Immature natural killer cell (primary cell): Measurements from ENCODE around the gene GJA1. TPM values are rescaled to one million over a fixed set of nuclear protein-coding genes. Genes with fewer than 3 reads are reported as not detected.
"Not testable (repeated sequence)": the region's sequence is repeated elsewhere in the genome, so short reads cannot be mapped to it uniquely, and the experiment has no call there.

Experiments used
- DNase-seq, 3 donors: peaks; one replicate each; pipeline ENCODE4 v3.0.0; 2022; ENCODE audit warnings: mixed read lengths in 1 of 3
- H3K27ac Mint-ChIP-seq, 6 donors: one replicate each; pipeline ENCODE4 v1.8.0; 2020; ENCODE audit warnings: mixed read lengths in 6 of 6, mild to moderate bottlenecking in 5 of 6, inconsistent platforms in 4 of 6, moderate library complexity in 3 of 6
- H3K27me3 Mint-ChIP-seq, 3 donors: one replicate each; pipeline ENCODE4 v1.8.0; 2020 to 2021; ENCODE audit warnings: low read depth in 3 of 3, mild to moderate bottlenecking in 3 of 3, mixed read lengths in 3 of 3, moderate library complexity in 3 of 3, inconsistent platforms in 1 of 3
- H3K36me3 Mint-ChIP-seq, 3 donors: one replicate each; pipeline ENCODE4 v1.8.0; 2020; ENCODE audit warnings: mixed read lengths in 3 of 3, inconsistent platforms in 2 of 3, mild to moderate bottlenecking in 2 of 3
- H3K4me1 Mint-ChIP-seq, 2 donors: one replicate each; pipeline ENCODE4 v1.8.0; 2020; ENCODE audit warnings: inconsistent platforms in 2 of 2, mild to moderate bottlenecking in 2 of 2, mixed read lengths in 2 of 2, moderate library complexity in 1 of 2
- H3K4me3 Mint-ChIP-seq, 5 donors: one replicate each; pipeline ENCODE4 v1.8.0; 2020; ENCODE audit warnings: mild to moderate bottlenecking in 5 of 5, mixed read lengths in 5 of 5, inconsistent platforms in 3 of 5, moderate library complexity in 3 of 5
- H3K9me3 Mint-ChIP-seq, 6 donors: one replicate each; pipeline ENCODE4 v1.8.0; 2020; ENCODE audit warnings: mild to moderate bottlenecking in 6 of 6, mixed read lengths in 6 of 6, inconsistent platforms in 4 of 6, moderate library complexity in 3 of 6
- polyA plus RNA-seq, 3 donors: library from polyadenylated mRNA; unstranded; fragments of 300-500 nt; fragmentation: Illumina TruSeq; gene quantifications; one replicate each; pipeline ENCODE4 v1.2.3, GENCODE V29; 2021

Gene GJA1
- polyA plus RNA-seq, 3 donors from 2014 or later: not detected

GRCh38 chr6:121428872-121429756, 6.3 kb upstream of the GJA1 start:
- DNase-seq: no peak
- no peak overlapping the region for H3K4me3 Mint-ChIP-seq
- no peaks in the 10 kb centered on the region for H3K9me3 Mint-ChIP-seq

GRCh38 chr6:121430514-121431460, 4.7 kb upstream of the GJA1 start:
- Mint-ChIP-seq H3K36me3 (no peaks in the 10 kb centered on the region), H3K4me3 (no peak overlapping the region), H3K27me3 (peaks cover 3 to 4% (median 3%) of the 10 kb centered on the region in 3 donors), H3K4me1 (no peaks in the 10 kb centered on the region), H3K27ac (no peak overlapping the region), H3K9me3 (peaks cover 0 to 5% (median 0%) of the 10 kb centered on the region in 6 donors)
- no peak for DNase-seq

More at GRCh38 chr6:121428872-121429756, 6.3 kb upstream of the GJA1 start:
- H3K27ac Mint-ChIP-seq: no peak overlapping the region
- no peaks in the 10 kb centered on the region for H3K4me1 Mint-ChIP-seq
- H3K36me3 Mint-ChIP-seq: no peaks in the 10 kb centered on the region
- peaks cover 0 to 3% (median 1%) of the 10 kb centered on the region in 3 donors for H3K27me3 Mint-ChIP-seq

- H3K36me3 Mint-ChIP-seq: not testable (repeated sequence)
Measured at GRCh38 chr6:121431776-121432175, 3.7 kb upstream of the GJA1 start.

GRCh38 chr6:121434037-121434770, 1.2 kb upstream of the GJA1 start:
- H3K9me3 Mint-ChIP-seq: peaks cover 0 to 5% (median under 1%) of the 10 kb centered on the region in 6 donors
- peaks cover 14 to 23% of the 10 kb centered on the region in 2 donors for H3K4me1 Mint-ChIP-seq
- peaks cover 3 to 16% (median 5%) of the 10 kb centered on the region in 3 donors for H3K27me3 Mint-ChIP-seq
- H3K36me3 Mint-ChIP-seq: no peaks in the 10 kb centered on the region
- H3K4me3 Mint-ChIP-seq: no peak overlapping the region
- DNase-seq: no peak
- no peak overlapping the region for H3K27ac Mint-ChIP-seq

More at GRCh38 chr6:121431776-121432175, 3.7 kb upstream of the GJA1 start:
- not testable (repeated sequence) for H3K9me3 Mint-ChIP-seq, H3K4me1 Mint-ChIP-seq, H3K27me3 Mint-ChIP-seq, DNase-seq, H3K4me3 Mint-ChIP-seq, H3K27ac Mint-ChIP-seq

GRCh38 chr6:121436274-121436857, 920 bp downstream of the GJA1 start:
- Mint-ChIP-seq H3K9me3 (peaks cover 0 to 5% (median under 1%) of the 10 kb centered on the region in 6 donors), H3K27ac (no peak overlapping the region), H3K4me3 (peak overlapping the region; percentile 40 to 71 (median 62)), H3K4me1 (peaks cover 14 to 23% of the 10 kb centered on the region in 2 donors), H3K27me3 (peaks cover 5 to 21% (median 9%) of the 10 kb centered on the region in 3 donors), H3K36me3 (no peaks in the 10 kb centered on the region)
- no peak for DNase-seq

GRCh38 chr6:121436960-121437850, 1.8 kb downstream of the GJA1 start:
- Mint-ChIP-seq H3K4me3 (peak overlapping the region; percentile 44 to 75 (median 68)), H3K27ac (no peak overlapping the region), H3K36me3 (no peaks in the 10 kb centered on the region), H3K27me3 (peaks cover 5 to 21% (median 6%) of the 10 kb centered on the region in 3 donors), H3K9me3 (peaks cover 0 to 5% (median under 1%) of the 10 kb centered on the region in 6 donors), H3K4me1 (peaks cover 14 to 23% of the 10 kb centered on the region in 2 donors)
- no peak for DNase-seq

GRCh38 chr6:121437851-121438651, 2.6 kb downstream of the GJA1 start:
- Mint-ChIP-seq H3K27ac (no peak overlapping the region), H3K4me3 (peak overlapping the region; percentile 40 to 75 (median 62)), H3K4me1 (peaks cover 14 to 23% of the 10 kb centered on the region in 2 donors), H3K36me3 (no peaks in the 10 kb centered on the region), H3K27me3 (peaks cover 5 to 21% (median 6%) of the 10 kb centered on the region in 3 donors), H3K9me3 (peaks cover 0 to 5% (median under 1%) of the 10 kb centered on the region in 6 donors)
- no peak for DNase-seq

- Mint-ChIP-seq H3K4me3 (no peak overlapping the region), H3K9me3 (peaks cover 0 to 5% (median under 1%) of the 10 kb centered on the region in 6 donors), H3K27me3 (peaks cover 5 to 21% (median 6%) of the 10 kb centered on the region in 3 donors), H3K4me1 (peaks cover 14 to 23% of the 10 kb centered on the region in 2 donors), H3K36me3 (no peaks in the 10 kb centered on the region), H3K27ac (no peak overlapping the region)
- DNase-seq: no peak
Measured at GRCh38 chr6:121438869-121439268, 3.4 kb downstream of the GJA1 start.

- no peak for DNase-seq
- no peak overlapping the region for H3K27ac Mint-ChIP-seq
- H3K27me3 Mint-ChIP-seq: peaks cover 6 to 21% (median 6%) of the 10 kb centered on the region in 3 donors
- no peaks in the 10 kb centered on the region for H3K36me3 Mint-ChIP-seq
- H3K4me1 Mint-ChIP-seq: peaks cover 14 to 23% of the 10 kb centered on the region in 2 donors
- peaks cover 0 to 3% (median under 1%) of the 10 kb centered on the region in 6 donors for H3K9me3 Mint-ChIP-seq
- H3K4me3 Mint-ChIP-seq: no peak overlapping the region
Measured at GRCh38 chr6:121439475-121439874, 4.0 kb downstream of the GJA1 start.

- H3K36me3 Mint-ChIP-seq: no peaks in the 10 kb centered on the region
- no peak overlapping the region for H3K4me3 Mint-ChIP-seq
- no peak overlapping the region for H3K27ac Mint-ChIP-seq
- DNase-seq: no peak
- H3K4me1 Mint-ChIP-seq: peaks cover 14 to 23% of the 10 kb centered on the region in 2 donors
- peaks cover 6 to 21% (median 6%) of the 10 kb centered on the region in 3 donors for H3K27me3 Mint-ChIP-seq
- H3K9me3 Mint-ChIP-seq: peaks cover 0 to 3% (median under 1%) of the 10 kb centered on the region in 6 donors
Measured at GRCh38 chr6:121439926-121440325, 4.5 kb downstream of the GJA1 start.

GRCh38 chr6:121441477-121441876, 6.0 kb downstream of the GJA1 start:
- Mint-ChIP-seq H3K36me3 (no peaks in the 10 kb centered on the region), H3K27ac (no peak overlapping the region), H3K4me3 (no peak overlapping the region), H3K27me3 (peaks cover 6 to 17% (median 6%) of the 10 kb centered on the region in 3 donors), H3K9me3 (peaks cover 0 to 3% (median 0%) of the 10 kb centered on the region in 6 donors), H3K4me1 (peaks cover 12 to 19% of the 10 kb centered on the region in 2 donors)
- no peak for DNase-seq
